RWPE1 (cell line): ENCODE data around the gene SYT1.

Experiments
- CTCF ChIA-PET: fragments of 350-600 bp; sonication (Branson Sonifier 250); formaldehyde crosslinking; extraction: SDS; loops from one replicate; lab custom pipeline; 2021; lab: Yijun Ruan, JAX
- POLR2A ChIA-PET: fragments of 400-600 bp; formaldehyde crosslinking; extraction: SDS; loops from one replicate; lab custom pipeline; 2020; ENCODE audit warnings: antibody characterized with exemption; ENCODE audit not compliant: low non-redundant PET; lab: Yijun Ruan, JAX
- DNase-seq: peaks from one replicate; pipeline ENCODE4 v3.0.0; 2012; ENCODE audit warnings: low spot score
- H3K27ac ChIP-seq: fragments of 450-650 bp; 2 replicates; pipeline ENCODE4 v1.5.1; 2017
- TF ChIP-seq, protein P1 (sequence below): fragments of 450-650 bp; conservative IDR thresholded peaks from 2 replicates; pipeline ENCODE4 v1.5.1; 2017; ENCODE audit warnings: low read depth, mild to moderate bottlenecking

Gene SYT1

GRCh38 chr12:79128956-79129355 is 264.4 kb downstream of the SYT1 start:
- no peak for DNase-seq
- H3K27ac ChIP-seq, result no peak overlapping the region
- CTCF ChIA-PET, result no interaction called here
- TF ChIP-seq, protein P1, sequence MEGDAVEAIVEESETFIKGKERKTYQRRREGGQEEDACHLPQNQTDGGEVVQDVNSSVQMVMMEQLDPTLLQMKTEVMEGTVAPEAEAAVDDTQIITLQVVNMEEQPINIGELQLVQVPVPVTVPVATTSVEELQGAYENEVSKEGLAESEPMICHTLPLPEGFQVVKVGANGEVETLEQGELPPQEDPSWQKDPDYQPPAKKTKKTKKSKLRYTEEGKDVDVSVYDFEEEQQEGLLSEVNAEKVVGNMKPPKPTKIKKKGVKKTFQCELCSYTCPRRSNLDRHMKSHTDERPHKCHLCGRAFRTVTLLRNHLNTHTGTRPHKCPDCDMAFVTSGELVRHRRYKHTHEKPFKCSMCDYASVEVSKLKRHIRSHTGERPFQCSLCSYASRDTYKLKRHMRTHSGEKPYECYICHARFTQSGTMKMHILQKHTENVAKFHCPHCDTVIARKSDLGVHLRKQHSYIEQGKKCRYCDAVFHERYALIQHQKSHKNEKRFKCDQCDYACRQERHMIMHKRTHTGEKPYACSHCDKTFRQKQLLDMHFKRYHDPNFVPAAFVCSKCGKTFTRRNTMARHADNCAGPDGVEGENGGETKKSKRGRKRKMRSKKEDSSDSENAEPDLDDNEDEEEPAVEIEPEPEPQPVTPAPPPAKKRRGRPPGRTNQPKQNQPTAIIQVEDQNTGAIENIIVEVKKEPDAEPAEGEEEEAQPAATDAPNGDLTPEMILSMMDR, result no peak
- POLR2A ChIA-PET, result no interaction called here

GRCh38 chr12:79138872-79139271 is 274.3 kb downstream of the SYT1 start:
- POLR2A ChIA-PET, result no interaction called here
- DNase-seq, result no peak
- H3K27ac ChIP-seq, result no peak overlapping the region
- TF ChIP-seq, protein P1, result no peak
- CTCF ChIA-PET, result interaction anchor here (0.6 kb wide), 1 partner anchor 60 kb away, joined by 3 read pairs; no protein-coding TSS in a partner anchor

- TF ChIP-seq, protein P1, result no peak
- no peak overlapping the region for H3K27ac ChIP-seq
- DNase-seq, result no peak
- ChIA-PET POLR2A (no interaction called here), CTCF (no interaction called here)
Observed at GRCh38 chr12:79140711-79141110, 276.1 kb downstream of the SYT1 start.

DNA sequence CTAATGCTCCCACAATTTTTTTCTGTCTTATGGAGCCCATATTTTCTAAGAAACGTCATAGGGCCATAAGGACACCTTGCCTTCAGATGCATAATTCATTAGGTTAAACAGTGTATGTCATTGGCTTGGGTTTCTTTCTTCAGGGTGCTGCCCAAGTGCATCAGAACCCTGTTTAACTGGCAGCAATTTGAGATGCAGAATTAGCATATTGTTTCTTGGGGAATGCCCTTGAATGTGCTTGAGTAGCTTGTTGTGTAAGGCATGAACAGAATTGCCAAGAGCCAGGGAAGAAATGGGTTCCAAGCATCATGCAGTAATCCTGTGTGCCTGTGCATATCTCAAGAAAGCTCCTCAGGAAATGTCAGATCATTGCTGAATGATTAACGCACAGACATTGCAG is 277.2 kb downstream of the SYT1 start:
- no peak for DNase-seq
- no peak overlapping the region for H3K27ac ChIP-seq
- ChIA-PET POLR2A (no interaction called here), CTCF (no interaction called here)
- TF ChIP-seq, protein P1, result no peak

DNA sequence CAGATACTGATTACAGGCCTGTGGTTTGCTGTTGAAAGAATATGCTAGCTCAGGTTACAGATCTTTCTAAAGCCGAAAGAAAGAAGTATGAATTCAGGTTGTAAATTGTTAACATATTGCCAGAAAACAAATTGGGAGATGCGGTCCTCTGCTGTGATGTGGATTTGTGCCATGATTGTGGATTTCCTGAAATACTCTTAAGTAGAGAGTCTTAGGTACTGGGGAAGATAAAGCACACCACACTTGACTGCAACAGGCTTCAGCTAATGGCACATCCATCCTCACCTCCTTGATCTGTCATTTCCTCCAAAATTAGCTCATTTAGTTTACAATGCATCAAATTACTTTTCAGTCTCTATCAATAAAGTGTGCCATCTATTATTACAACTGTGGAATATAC is 279.2 kb downstream of the SYT1 start:
- H3K27ac ChIP-seq, result no peak overlapping the region
- POLR2A ChIA-PET, result no interaction called here
- CTCF ChIA-PET, result no interaction called here
- DNase-seq, result no peak
- TF ChIP-seq, protein P1, result no peak

DNA sequence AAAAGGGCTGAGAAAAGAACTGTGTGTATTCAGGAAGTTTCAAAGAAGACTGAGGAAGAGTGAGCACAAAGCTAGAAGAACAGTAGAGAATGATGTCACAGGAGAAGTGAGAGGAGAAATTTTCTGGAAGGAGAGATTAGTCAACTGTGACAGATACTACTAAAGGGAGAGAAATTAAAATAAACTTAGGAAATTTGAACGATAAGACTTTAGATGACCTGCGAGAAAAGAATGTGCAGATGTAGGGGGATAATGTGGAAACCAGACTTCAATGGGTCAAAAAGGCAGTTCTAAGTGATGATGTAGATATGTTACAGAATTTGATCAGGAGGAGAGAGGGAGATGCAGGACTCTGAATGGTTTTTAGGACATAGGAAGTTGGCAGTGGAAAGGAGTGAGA is 287.4 kb downstream of the SYT1 start:
- TF ChIP-seq, protein P1, result no peak
- H3K27ac ChIP-seq, result no peak overlapping the region
- no peak for DNase-seq
- ChIA-PET CTCF (no interaction called here), POLR2A (no interaction called here)
